HG03469 (cell line): ENCODE measurements around the gene FBXO2.

ENCODE experiments used
- ATAC-seq: cut with Tn5 transposase; IDR thresholded peaks from one replicate; pipeline ENCODE4 v1.9.1; 2021; ENCODE audit warnings: mild to moderate bottlenecking, moderate library complexity, moderate number of reproducible peaks; ENCODE audit not compliant: unreplicated experiment

Gene FBXO2

GRCh38 chr1:11599891-11600576, 54.2 kb downstream of the FBXO2 start:
- ATAC-seq = no peak

- ATAC-seq = no peak
Observed at GRCh38 chr1:11598461-11598860, 55.8 kb downstream of the FBXO2 start.
